Keratinocyte (primary cell): ENCODE data around the gene PLAAT5. TPM values are rescaled to one million over a fixed set of nuclear protein-coding genes. Genes with fewer than 3 reads are reported as not detected.

Source experiments
- DNase-seq: peaks from one replicate; pipeline ENCODE4 v3.0.0-alpha.2; 2011; ENCODE audit warnings: low read depth, missing footprints, low spot score
- FAIRE-seq: peaks from 2 replicates; lab custom pipeline; 2011; peaks lifted over from hg19 to GRCh38; lab: Jason Lieb, UNC
- H2AFZ ChIP-seq: 2 replicates; pipeline ENCODE4 v1.6.0; 2012; ENCODE audit warnings: low read length, control low read depth, inconsistent platforms; ENCODE audit not compliant: control insufficient read depth
- H3K27ac ChIP-seq: 2 replicates; pipeline ENCODE4 v1.5.1; 2011; ENCODE audit warnings: low read length; ENCODE audit not compliant: control insufficient read depth, insufficient read depth
- H3K27me3 ChIP-seq: 3 replicates; pipeline ENCODE4 v1.6.0; 2011; ENCODE audit warnings: low read length; ENCODE audit not compliant: control insufficient read depth, insufficient read depth; ENCODE audit errors: extremely low read depth
- H3K36me3 ChIP-seq, 2 experiments: 2 replicates in 1 of 2; 3 replicates in 1 of 2; pipeline ENCODE4 v1.5.1; 2011; ENCODE audit warnings: low read length in 2 of 2, mild to moderate bottlenecking in 1 of 2; ENCODE audit not compliant: control insufficient read depth in 2 of 2, insufficient read depth in 2 of 2; ENCODE audit errors: extremely low read depth in 1 of 2
- H3K4me1 ChIP-seq: 3 replicates; pipeline ENCODE4 v1.5.1; 2011; ENCODE audit warnings: low read length; ENCODE audit not compliant: control insufficient read depth, insufficient read depth; ENCODE audit errors: extremely low read depth
- H3K4me2 ChIP-seq: 3 replicates; pipeline ENCODE4 v1.6.0; 2011; ENCODE audit warnings: low read depth, low read length; ENCODE audit not compliant: control insufficient read depth, insufficient read depth; ENCODE audit errors: extremely low read depth
- H3K4me3 ChIP-seq, 3 experiments: fragments of 200-600 bp in 1 of 3; sonication (generic) in 1 of 3; 2 replicates in 2 of 3; 3 replicates in 1 of 3; pipeline ENCODE4 v1.5.1; 2011 to 2016; ENCODE audit warnings: low read length in 3 of 3, mild to moderate bottlenecking in 3 of 3, control low read depth in 2 of 3, inconsistent platforms in 1 of 3, low read depth in 1 of 3, mixed read lengths in 1 of 3, mixed run types in 1 of 3, moderate library complexity in 1 of 3; ENCODE audit not compliant: control insufficient read depth in 2 of 3, insufficient read depth in 2 of 3; ENCODE audit errors: extremely low read depth in 1 of 3
- H3K79me2 ChIP-seq: 2 replicates; pipeline ENCODE4 v1.6.0; 2012; ENCODE audit warnings: low read length; ENCODE audit not compliant: control insufficient read depth, insufficient read depth
- H3K9ac ChIP-seq: 3 replicates; pipeline ENCODE4 v1.6.0; 2011; ENCODE audit warnings: low read length; ENCODE audit not compliant: control insufficient read depth, insufficient read depth; ENCODE audit errors: extremely low read depth
- H3K9me1 ChIP-seq: 3 replicates; pipeline ENCODE4 v1.6.0; 2011; ENCODE audit warnings: low read length; ENCODE audit not compliant: control insufficient read depth, insufficient read depth; ENCODE audit errors: extremely low read depth
- H3K9me3 ChIP-seq: 2 replicates; pipeline ENCODE4 v1.5.1; 2012; ENCODE audit warnings: low read depth, low read length; ENCODE audit not compliant: control insufficient read depth
- H4K20me1 ChIP-seq: 3 replicates; pipeline ENCODE4 v1.6.0; 2011; ENCODE audit warnings: low read length; ENCODE audit not compliant: control insufficient read depth, insufficient read depth; ENCODE audit errors: extremely low read depth
- EZH2 ChIP-seq: IDR thresholded peaks from one replicate; pipeline ENCODE4 v1.6.1; 2012; ENCODE audit warnings: inconsistent platforms, mild to moderate bottlenecking, low read length, moderate library complexity
- dilution Hi-C: fragments of 300-500 bp; cut with MboI; formaldehyde crosslinking; loops from one replicate; pipeline ENCODE4 v1.7.0; 2020; ENCODE audit warnings: low sequenced_read_pairs; ENCODE audit not compliant: extremely low pct_ligation_motif_present
- polyA plus RNA-seq, 5 experiments: library from polyadenylated mRNA; depleted of rRNA in 3 of 5; stranded (reverse) in 3 of 5; stranded (forward) in 1 of 5; unstranded in 1 of 5; fragments of >200 nt; gene quantifications; 1 replicate in 1 of 5; 2 replicates in 3 of 5; 3 replicates in 1 of 5; pipeline versions ENCODE4 v1.2.1 to v1.2.3, GENCODE V29; 2011 to 2012; ENCODE audit warnings: missing spikeins in 2 of 5, low read depth in 1 of 5, low replicate concordance in 1 of 5
- TF ChIP-seq, protein P1 (sequence below), 3 experiments: IDR thresholded peaks in 1 of 3; conservative IDR thresholded peaks in 1 of 3; optimal IDR thresholded peaks in 1 of 3; 2 replicates in 2 of 3; 3 replicates in 1 of 3; pipeline versions ENCODE3 to v1.5.1; 2011; ENCODE audit warnings: low read length in 3 of 3, mild to moderate bottlenecking in 3 of 3, moderate library complexity in 2 of 3, control low read depth in 1 of 3, inconsistent platforms in 1 of 3; ENCODE audit not compliant: insufficient read depth in 2 of 3; ENCODE audit errors: extremely low read depth in 1 of 3

PLAAT5 gene
- polyA plus RNA-seq, 1 donor (not counting 4 experiments of a cell fraction or from before 2014, with no cell fraction given), result not detected

DNA sequence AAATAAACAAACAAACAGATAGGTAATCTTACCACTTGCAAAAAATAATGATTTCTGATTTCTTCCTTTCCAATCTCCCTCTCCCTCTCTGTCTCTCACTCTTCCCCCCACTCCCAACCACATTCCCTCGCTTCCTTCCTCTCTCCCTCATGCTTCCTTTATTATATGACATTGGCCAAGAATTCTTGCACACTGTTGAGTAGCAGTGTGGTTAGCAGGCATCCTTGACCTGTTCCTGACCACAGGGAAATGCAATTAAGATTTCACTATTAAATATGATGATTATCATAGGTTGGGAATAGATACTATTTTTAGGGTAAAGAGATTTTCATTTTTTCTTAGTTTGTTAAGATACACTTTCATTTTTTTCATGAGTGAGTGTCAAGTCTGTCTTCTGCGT, 30.9 kb upstream of the PLAAT5 start:
- Histone ChIP-seq H2AFZ (no peak overlapping the region), H3K4me3 (no peak overlapping the region), H3K27me3 (no peaks in the 10 kb centered on the region), H3K4me2 (no peak overlapping the region), H3K4me1 (no peaks in the 10 kb centered on the region), H3K9me3 (no peaks in the 10 kb centered on the region), H3K79me2 (no peaks in the 10 kb centered on the region), H3K9ac (no peak overlapping the region), H4K20me1 (no peaks in the 10 kb centered on the region), H3K27ac (no peak overlapping the region), H3K36me3 (no peaks in the 10 kb centered on the region), H3K9me1 (no peaks in the 10 kb centered on the region)
- DNase-seq (no peak), FAIRE-seq (no peak)
- dilution Hi-C loops, result no loop called here
- TF ChIP-seq, protein P1, sequence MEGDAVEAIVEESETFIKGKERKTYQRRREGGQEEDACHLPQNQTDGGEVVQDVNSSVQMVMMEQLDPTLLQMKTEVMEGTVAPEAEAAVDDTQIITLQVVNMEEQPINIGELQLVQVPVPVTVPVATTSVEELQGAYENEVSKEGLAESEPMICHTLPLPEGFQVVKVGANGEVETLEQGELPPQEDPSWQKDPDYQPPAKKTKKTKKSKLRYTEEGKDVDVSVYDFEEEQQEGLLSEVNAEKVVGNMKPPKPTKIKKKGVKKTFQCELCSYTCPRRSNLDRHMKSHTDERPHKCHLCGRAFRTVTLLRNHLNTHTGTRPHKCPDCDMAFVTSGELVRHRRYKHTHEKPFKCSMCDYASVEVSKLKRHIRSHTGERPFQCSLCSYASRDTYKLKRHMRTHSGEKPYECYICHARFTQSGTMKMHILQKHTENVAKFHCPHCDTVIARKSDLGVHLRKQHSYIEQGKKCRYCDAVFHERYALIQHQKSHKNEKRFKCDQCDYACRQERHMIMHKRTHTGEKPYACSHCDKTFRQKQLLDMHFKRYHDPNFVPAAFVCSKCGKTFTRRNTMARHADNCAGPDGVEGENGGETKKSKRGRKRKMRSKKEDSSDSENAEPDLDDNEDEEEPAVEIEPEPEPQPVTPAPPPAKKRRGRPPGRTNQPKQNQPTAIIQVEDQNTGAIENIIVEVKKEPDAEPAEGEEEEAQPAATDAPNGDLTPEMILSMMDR (optimal IDR thresholded peaks at IDR 0.05 in 1 of 3, IDR thresholded peaks at IDR 0.05 in 1 of 3, conservative IDR thresholded peaks at IDR 0.05 in 1 of 3; ENCODE audit: extremely low read depth in 1 of 3, insufficient read depth in 2 of 3, low read length in 3 of 3), result no peak
- TF ChIP-seq EZH2, result no peak

- Histone ChIP-seq H3K9ac (no peak overlapping the region), H2AFZ (no peak overlapping the region), H3K36me3 (no peaks in the 10 kb centered on the region), H3K4me2 (no peak overlapping the region), H3K27me3 (no peaks in the 10 kb centered on the region), H3K9me1 (no peaks in the 10 kb centered on the region), H3K4me1 (no peaks in the 10 kb centered on the region), H3K9me3 (no peaks in the 10 kb centered on the region), H4K20me1 (no peaks in the 10 kb centered on the region), H3K4me3 (no peak overlapping the region), H3K27ac (no peak overlapping the region), H3K79me2 (no peaks in the 10 kb centered on the region)
- TF ChIP-seq EZH2, result no peak
- TF ChIP-seq, protein P1 (optimal IDR thresholded peaks at IDR 0.05 in 1 of 3, IDR thresholded peaks at IDR 0.05 in 1 of 3, conservative IDR thresholded peaks at IDR 0.05 in 1 of 3; ENCODE audit: extremely low read depth in 1 of 3, insufficient read depth in 2 of 3, low read length in 3 of 3), result no peak
- DNase-seq (no peak), FAIRE-seq (no peak)
- dilution Hi-C loops, result no loop called here
These were observed 29.7 kb upstream of the PLAAT5 start for GRCh38 chr11:63520606-63521170.
